Brain pericyte (primary cell): ENCODE data around the gene MGAT1.
"Not testable (repeated sequence)": the region's sequence is repeated elsewhere in the genome, so short reads cannot be mapped to it uniquely, and the experiment has no call there.

ENCODE experiments used
- DNase-seq: peaks from one replicate; pipeline ENCODE4 v3.0.0-alpha.2; 2012; ENCODE audit warnings: low read depth, low spot score

MGAT1 gene

GRCh38 chr5:180807046-180807445, 4.4 kb upstream of the MGAT1 start:
- no peak for DNase-seq

DNA sequence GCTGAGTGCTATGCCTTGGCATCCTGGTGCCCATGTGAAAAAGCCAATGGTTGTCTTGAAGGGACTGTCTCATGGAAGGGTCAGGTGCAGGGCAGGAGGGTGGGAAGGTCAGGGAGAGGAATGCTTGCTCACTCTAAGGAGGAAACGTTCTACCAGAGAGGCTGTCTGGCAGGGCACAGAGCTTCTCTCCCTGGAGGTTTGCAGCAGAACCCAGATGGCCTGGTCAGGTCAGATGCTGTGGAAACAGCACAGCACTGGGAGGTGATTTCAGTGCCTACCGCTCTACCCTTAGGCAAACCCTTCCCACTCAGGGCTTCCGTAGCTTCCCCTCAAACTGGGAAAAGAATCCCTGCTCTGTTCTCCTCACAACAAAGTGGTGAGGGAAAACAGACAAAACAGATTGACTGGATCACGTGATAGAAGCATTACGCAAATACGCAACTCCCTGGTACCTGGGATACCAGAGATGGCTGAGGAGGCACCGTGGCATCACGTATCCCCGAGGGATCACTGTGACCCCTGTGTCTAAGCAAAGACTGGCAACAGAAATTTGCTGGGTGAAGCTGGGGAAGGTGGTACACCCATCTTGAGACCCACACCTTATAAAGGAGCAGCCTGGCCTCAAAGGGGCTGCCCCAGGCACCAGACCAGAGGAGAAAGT, 3.9 kb upstream of the MGAT1 start:
- no peak for DNase-seq

DNA sequence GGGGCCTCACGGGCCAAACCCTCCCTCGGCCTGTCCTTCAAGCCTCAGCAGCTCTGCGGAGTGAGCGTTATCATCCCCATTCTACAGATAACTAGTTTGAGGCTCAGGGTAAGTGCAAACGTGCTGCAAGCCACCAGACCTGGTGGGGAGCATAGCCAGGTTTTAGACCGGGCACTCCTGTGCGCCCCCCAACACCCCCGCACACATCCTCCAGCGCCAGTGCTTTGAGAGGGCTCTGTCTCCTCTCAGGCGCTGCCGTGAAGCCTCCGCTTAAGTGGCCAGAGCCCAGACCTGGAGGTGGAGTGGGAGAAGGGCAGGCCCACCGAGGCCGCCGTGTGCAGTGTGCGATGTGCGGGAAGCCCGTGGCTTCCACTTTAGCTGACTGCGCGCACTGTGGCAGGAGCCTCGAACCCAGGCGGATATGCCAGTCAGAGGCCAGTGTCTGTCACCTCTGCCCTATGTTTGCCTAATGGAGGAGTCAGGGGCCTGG, 1.6 kb upstream of the MGAT1 start:
- no peak for DNase-seq

DNA sequence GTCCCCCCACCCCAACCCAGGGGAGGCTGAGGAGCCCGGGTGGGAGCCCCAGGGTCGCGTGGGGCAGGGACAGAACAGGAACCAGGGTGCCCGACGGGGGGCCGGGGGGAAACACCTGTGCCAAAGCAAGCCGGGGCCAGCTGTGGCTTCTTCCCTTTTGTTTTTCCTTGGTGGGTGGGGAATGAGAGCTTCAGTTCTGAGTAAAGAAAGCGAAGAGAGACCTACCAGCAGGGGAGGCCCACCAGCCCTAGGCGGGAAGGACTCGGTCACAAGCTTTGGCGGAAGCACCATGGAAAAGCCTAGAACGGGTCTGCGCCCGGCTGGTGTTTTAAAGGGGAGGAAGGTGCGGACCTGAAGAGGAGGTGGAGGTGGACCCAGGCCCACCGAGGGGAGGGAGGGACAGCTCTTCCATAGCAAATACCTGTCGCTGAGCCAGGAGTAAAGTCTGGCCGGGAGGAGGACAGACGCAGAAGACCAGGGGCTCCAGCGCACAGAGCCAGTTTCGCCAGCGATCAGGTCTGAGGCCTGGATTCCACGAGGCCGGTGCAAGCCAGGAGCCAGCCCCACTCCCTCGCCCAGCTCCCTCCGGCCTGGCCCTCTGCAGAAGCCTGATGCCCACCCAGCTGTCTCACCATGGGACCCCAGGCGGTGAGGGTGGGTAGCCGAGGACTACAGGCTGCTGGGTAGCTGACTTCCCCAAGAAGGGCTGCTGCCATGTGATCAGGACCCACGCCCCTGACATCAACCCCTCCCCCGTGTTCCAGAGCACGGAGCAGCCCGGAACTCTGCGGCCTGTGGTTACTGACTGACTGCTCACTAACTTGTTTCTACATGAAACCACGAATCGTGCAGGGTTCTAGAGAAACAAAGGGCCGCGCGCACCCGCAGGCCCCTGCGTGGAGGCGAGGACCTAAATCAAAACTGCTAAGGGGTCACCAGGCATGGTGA, 849 bp upstream of the MGAT1 start:
- DNase-seq = no peak

DNA sequence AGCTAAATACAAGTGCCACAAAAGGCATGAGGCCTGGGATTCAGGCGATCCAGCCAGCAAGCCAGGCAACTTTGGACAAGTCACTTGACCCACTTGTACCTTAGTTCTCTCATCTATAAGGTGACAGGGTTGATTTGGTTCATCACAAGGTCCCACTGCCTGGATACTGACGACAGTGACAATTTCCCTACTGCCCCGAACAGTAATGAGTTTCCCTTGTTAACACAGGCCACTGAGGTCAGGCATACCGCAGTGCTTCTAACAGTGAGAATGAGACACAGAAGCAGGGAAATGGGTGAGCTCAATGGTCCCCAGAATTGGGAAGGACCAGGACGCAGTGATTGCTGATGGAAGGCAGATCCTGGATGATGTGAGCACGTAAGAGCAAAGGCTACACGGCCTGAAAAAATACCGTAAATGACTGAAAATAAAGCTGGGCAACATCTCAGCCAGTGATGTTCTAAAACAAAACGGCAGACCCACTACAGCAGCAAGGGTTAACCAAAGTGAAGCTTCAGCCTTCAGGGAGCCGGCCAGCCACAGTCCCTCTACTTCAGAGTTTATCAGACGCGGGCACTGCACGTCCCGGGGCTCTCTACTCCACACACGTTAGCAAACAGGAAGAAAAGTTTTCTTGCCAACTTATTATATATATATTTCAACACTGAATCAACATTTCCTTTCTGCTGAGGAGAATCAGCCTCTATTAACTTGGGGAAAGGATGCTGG, 846 bp downstream of the MGAT1 start:
- no peak for DNase-seq

GRCh38 chr5:180799902-180800801, 2.5 kb downstream of the MGAT1 start:
- DNase-seq = no peak

- DNase-seq = no peak
These were observed 3.4 kb downstream of the MGAT1 start for GRCh38 chr5:180799194-180799593.

GRCh38 chr5:180798193-180798592, 4.4 kb downstream of the MGAT1 start:
- no peak for DNase-seq

GRCh38 chr5:180797256-180798192, 5.1 kb downstream of the MGAT1 start:
- no peak for DNase-seq

DNA sequence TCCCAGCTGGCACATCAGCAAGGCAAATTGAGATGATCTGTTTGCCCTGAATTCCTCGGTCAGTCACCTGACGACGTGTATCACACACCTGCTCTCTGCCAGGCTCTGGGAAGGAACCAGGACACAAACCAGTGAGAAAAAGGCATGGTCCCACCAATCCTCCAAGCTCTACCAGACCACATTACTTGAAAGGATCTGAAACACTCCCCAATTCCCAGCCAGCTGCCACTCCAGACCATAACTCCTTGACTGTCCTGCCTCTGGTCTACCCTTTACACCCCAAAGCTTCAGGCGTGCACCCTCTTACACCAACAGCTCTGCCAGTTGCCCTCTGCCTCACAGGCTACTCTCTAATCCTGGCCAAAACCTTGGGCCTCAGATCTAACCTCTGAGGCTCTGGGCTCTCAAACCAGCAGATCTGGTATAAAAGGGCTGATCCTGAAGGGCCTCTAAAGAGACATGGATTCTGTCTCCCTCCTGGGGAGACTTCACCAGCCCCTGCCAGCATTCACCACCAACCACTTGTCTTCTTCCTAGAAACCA, 6.8 kb downstream of the MGAT1 start:
- no peak for DNase-seq

DNA sequence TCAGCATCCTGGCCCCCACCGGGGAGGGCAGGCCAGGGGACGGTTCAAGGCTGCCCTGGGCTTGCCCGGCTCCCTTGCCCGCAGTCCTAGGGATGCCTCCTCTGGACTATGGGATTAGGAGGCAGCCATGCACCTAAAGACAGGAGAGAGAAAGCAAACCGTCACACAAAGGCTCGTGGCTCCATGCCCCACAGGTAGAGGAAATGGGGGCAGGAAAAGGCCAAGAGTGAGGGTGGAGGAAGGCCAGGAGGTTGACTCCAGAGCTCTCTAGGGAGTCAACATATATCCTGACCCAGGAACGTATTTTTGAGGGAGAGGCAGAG, 9.7 kb downstream of the MGAT1 start:
- DNase-seq = no peak

GRCh38 chr5:180792287-180792964, 10.2 kb downstream of the MGAT1 start:
- DNase-seq = no peak

GRCh38 chr5:180791611-180792213, 10.9 kb downstream of the MGAT1 start:
- DNase-seq = no peak

DNA sequence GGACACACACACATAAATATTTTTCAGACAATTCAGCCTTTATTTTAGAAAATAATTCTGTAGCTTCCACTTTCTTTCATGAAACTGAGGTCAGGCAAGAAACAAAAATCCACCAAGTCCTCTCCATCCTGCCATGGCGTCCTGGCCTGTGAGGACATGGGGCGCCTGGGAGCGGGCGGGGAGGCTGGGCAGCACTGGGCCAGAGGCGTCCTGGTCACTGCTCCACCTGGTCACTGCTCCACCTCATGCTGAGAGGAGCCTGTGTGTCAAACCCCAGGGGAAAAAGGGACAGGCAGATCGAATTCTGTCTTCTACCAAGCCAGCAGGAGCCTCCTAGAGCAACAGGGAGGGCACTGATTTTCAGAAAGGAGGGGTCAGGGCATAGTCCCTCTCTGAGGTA, 12.1 kb downstream of the MGAT1 start:
- no peak for DNase-seq

DNA sequence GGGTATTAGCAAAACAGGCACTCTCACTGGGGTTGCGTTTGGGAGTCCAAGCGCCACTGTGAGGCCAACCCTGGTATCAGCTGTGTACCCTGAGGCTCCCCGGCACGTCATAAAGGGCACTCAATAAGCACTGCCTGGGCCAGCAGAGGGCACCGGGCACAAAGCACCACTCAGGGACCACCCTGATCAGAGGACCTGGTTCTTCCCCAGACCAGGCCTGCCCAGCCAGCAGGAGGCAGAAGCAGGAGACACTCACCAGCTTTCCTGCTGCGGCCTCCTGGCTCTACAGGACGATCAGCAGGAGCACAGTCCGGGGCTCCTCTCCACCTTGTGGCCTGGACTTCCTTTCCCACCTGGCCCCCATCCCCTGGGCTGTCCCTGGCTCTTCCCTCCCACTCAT, 12.6 kb downstream of the MGAT1 start:
- DNase-seq = no peak

- DNase-seq = not testable (repeated sequence)
These were observed 13.8 kb downstream of the MGAT1 start for GRCh38 chr5:180788651-180789410.

DNA sequence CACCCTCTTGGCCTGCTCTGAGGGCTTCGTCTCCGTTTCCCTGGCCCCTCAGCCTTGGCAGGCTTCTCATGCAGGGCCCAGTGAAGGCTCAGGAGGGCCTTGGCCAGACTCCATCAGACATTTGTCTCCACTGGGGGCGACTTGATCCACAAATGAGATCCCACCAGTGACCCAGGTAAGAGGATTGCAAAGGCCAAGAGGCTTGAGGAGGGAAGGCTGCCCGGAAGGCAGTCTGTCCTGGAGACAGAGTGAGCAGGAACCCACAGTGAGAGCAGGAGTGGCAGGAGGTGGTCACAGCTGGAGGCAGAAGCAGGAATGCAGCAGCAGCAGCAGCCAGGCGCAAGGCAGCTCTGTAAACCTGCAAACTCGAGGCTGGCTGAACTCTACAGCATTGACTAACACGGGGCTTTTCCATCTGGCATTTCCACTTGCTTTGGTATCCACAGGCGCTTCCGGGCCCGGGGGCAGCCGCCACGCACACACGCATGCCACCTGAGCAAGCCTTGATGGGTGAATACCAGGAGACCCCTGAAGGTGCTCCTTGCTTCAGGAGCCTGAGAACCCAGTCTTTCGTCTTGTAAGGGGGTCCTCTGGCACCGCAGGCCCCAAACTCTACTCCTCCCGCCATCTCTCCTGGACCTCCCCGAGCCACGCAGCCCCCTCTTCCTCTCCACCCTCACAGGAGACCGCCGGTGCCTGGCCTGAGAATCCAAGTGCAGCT, 14.7 kb downstream of the MGAT1 start:
- DNase-seq = no peak
